ENCODE measurements around the gene SYNRG. TPM values are rescaled to one million over a fixed set of nuclear protein-coding genes. Genes with fewer than 3 reads are reported as not detected.
A peak's percentile ranks its signal among the peaks of the same experiment; 100 is the strongest.

Gene SYNRG
- total RNA-seq, 1 experiment from 2014 or later: 9.7 TPM

DNA sequence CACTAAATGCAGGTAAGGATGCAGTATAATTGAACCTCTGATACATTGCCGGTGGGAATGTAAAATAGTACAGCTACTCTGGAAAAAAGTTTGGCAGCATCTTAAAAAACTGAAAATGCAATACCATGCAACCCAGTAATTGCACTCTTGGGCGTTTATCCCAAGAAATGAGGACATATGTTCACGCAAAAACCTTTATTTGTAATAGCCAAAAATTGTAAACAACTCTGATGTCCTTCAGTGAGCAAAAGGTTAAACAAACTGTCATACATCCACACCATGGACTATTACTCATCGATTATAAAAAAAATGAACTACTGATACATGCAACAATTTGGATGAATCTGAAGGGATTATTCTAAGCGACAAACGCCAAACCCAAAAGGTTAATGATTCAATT is 16.9 kb downstream of the SYNRG start:
- H3K79me2 ChIP-seq (ENCODE audit: low read length): peaks cover 5% of the 10 kb centered on the region; the same call in 1 of the 2 replicates
- H3K27ac ChIP-seq (ENCODE audit: low read length): no peak overlapping the region
- no peak overlapping the region for H3K4me3 ChIP-seq (ENCODE audit: low read length)
- ChIA-PET POLR2A (ENCODE audit: unreplicated experiment) (no interaction called here), CTCF (no interaction called here)
- TF ChIP-seq, protein P1, sequence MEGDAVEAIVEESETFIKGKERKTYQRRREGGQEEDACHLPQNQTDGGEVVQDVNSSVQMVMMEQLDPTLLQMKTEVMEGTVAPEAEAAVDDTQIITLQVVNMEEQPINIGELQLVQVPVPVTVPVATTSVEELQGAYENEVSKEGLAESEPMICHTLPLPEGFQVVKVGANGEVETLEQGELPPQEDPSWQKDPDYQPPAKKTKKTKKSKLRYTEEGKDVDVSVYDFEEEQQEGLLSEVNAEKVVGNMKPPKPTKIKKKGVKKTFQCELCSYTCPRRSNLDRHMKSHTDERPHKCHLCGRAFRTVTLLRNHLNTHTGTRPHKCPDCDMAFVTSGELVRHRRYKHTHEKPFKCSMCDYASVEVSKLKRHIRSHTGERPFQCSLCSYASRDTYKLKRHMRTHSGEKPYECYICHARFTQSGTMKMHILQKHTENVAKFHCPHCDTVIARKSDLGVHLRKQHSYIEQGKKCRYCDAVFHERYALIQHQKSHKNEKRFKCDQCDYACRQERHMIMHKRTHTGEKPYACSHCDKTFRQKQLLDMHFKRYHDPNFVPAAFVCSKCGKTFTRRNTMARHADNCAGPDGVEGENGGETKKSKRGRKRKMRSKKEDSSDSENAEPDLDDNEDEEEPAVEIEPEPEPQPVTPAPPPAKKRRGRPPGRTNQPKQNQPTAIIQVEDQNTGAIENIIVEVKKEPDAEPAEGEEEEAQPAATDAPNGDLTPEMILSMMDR (conservative IDR thresholded peaks at IDR 0.05; ENCODE audit: low read depth, low read length): no peak
- no peak for TF ChIP-seq EZH2 (IDR thresholded peaks at IDR 0.05; ENCODE audit: low read length, unreplicated experiment)
- TF ChIP-seq EZH2phosphoT487 (IDR thresholded peaks at IDR 0.05; ENCODE audit: borderline replicate concordance, low read length): no peak
- no peaks in the 10 kb centered on the region for H3K9me2 ChIP-seq (replicated peaks; ENCODE audit: low read length)
- H2AFZ ChIP-seq (ENCODE audit: low read length): no peak overlapping the region
- ATAC-seq (no peak), DNase-seq (no peak)
- H3F3A ChIP-seq (ENCODE audit: low read length, unreplicated experiment): no peaks in the 10 kb centered on the region
- no peak overlapping the region for H3K9ac ChIP-seq (ENCODE audit: low read length)
- no peaks in the 10 kb centered on the region for H3K9me3 ChIP-seq (ENCODE audit: low read length)
- no peak overlapping the region for H3K4me2 ChIP-seq (ENCODE audit: low read length)
- intact Hi-C loops (cut with micrococcal nuclease): no loop called here
- H3K27me3 ChIP-seq (ENCODE audit: low read length): no peaks in the 10 kb centered on the region
- H4K20me1 ChIP-seq (ENCODE audit: low read length): no peaks in the 10 kb centered on the region
- no peaks in the 10 kb centered on the region; the same call in 1 of the 2 replicates for H3K4me1 ChIP-seq (ENCODE audit: insufficient read depth, low read length)
- no TSS peak for BruUV-seq (replicated peaks)
- H3K36me3 ChIP-seq (ENCODE audit: low read depth, low read length): no peaks in the 10 kb centered on the region; the same call in 1 of the 2 replicates

DNA sequence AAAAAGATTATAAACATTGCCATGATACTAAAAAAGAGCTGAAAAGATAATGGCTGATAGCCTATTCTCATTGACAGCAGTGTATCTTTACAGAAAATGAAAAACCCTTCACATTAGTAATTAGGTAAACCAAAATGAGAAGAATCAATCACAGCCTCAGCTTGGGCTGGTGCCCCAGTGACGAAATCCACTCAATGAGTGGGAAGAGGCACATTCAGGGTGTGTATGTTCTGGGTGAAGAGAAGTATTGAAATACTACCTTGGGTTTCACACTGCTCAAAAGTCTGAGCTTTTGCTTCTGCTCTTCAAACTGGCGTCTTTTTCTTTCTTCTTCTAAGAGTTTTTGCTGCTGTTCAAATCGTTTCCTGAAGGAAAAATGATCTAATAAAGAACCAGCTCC is 24.2 kb downstream of the SYNRG start:
- Histone ChIP-seq H3K4me1 (ENCODE audit: insufficient read depth, low read length) (no peaks in the 10 kb centered on the region), H3F3A (ENCODE audit: low read length, unreplicated experiment) (no peaks in the 10 kb centered on the region), H2AFZ (ENCODE audit: low read length) (no peak overlapping the region), H3K4me3 (ENCODE audit: low read length) (no peak overlapping the region), H3K27ac (ENCODE audit: low read length) (no peak overlapping the region), H3K79me2 (ENCODE audit: low read length) (no peaks in the 10 kb centered on the region), H4K20me1 (ENCODE audit: low read length) (no peaks in the 10 kb centered on the region), H3K4me2 (ENCODE audit: low read length) (no peak overlapping the region), H3K9ac (ENCODE audit: low read length) (no peak overlapping the region), H3K9me2 (replicated peaks; ENCODE audit: low read length) (no peaks in the 10 kb centered on the region), H3K9me3 (ENCODE audit: low read length) (no peaks in the 10 kb centered on the region), H3K27me3 (ENCODE audit: low read length) (no peaks in the 10 kb centered on the region), H3K36me3 (ENCODE audit: low read depth, low read length) (no peaks in the 10 kb centered on the region)
- POLR2A ChIA-PET (ENCODE audit: unreplicated experiment): no interaction called here
- ATAC-seq: no peak
- DNase-seq: no peak
- no TSS peak for BruUV-seq (replicated peaks)
- CTCF ChIA-PET: no interaction called here
- intact Hi-C loops (cut with micrococcal nuclease): no loop called here
- TF ChIP-seq EZH2phosphoT487 (IDR thresholded peaks at IDR 0.05; ENCODE audit: borderline replicate concordance, low read length) (no peak), EZH2 (IDR thresholded peaks at IDR 0.05; ENCODE audit: low read length, unreplicated experiment) (no peak)
- TF ChIP-seq, protein P1 (conservative IDR thresholded peaks at IDR 0.05; ENCODE audit: low read depth, low read length): no peak

DNA sequence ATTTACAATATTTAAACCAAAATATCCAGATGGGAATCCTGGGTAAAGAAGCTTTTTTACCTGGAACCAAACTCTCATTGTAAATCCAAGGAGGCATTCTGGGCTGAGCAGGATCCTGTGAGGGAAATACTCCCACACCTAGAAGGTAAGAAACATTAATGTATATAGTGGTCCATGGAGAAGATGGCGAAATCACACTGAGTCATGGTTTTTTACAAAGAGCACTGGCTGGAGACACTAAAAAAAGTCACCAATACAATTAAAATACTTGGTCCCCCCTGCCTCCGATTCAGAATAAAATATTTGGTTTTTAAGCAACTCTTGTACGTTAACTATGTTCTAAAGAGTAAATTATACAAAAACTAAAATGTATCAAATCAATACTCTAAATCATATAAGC is 32.9 kb downstream of the SYNRG start:
- Histone ChIP-seq H3K27ac (ENCODE audit: low read length) (no peak overlapping the region), H3K79me2 (ENCODE audit: low read length) (no peaks in the 10 kb centered on the region), H3K4me3 (ENCODE audit: low read length) (no peak overlapping the region), H2AFZ (ENCODE audit: low read length) (no peak overlapping the region), H3K9me2 (replicated peaks; ENCODE audit: low read length) (no peaks in the 10 kb centered on the region), H3K27me3 (ENCODE audit: low read length) (no peaks in the 10 kb centered on the region), H3K36me3 (ENCODE audit: low read depth, low read length) (no peaks in the 10 kb centered on the region), H3K4me1 (ENCODE audit: insufficient read depth, low read length) (no peaks in the 10 kb centered on the region), H3K9me3 (ENCODE audit: low read length) (no peaks in the 10 kb centered on the region), H3F3A (ENCODE audit: low read length, unreplicated experiment) (no peaks in the 10 kb centered on the region), H3K4me2 (ENCODE audit: low read length) (no peak overlapping the region), H3K9ac (ENCODE audit: low read length) (no peak overlapping the region), H4K20me1 (ENCODE audit: low read length) (no peaks in the 10 kb centered on the region)
- peak; percentile 19 for DNase-seq
- ChIA-PET CTCF (no interaction called here), POLR2A (ENCODE audit: unreplicated experiment) (no interaction called here)
- intact Hi-C loops (cut with micrococcal nuclease): no loop called here
- no peak for ATAC-seq
- no TSS peak for BruUV-seq (replicated peaks)
- no peak for TF ChIP-seq EZH2phosphoT487 (IDR thresholded peaks at IDR 0.05; ENCODE audit: borderline replicate concordance, low read length)
- TF ChIP-seq, protein P1 (conservative IDR thresholded peaks at IDR 0.05; ENCODE audit: low read depth, low read length): no peak
- TF ChIP-seq EZH2 (IDR thresholded peaks at IDR 0.05; ENCODE audit: low read length, unreplicated experiment): no peak
